HCT116 (cell line): ENCODE results near the gene IL1RAPL1. TPM values are rescaled to one million over a fixed set of nuclear protein-coding genes. Genes with fewer than 3 reads are reported as not detected.

ENCODE experiments used
- ATAC-seq: fragments of 200-7000 bp; cut with Tn5 transposase; 2 replicates; pipeline ENCODE4 v1.9.1; 2020; ENCODE audit warnings: mild to moderate bottlenecking, moderate library complexity
- BruUV-seq: library from RNA; stranded (reverse); fragments of 400-500 nt; replicated peaks from 2 replicates; lab custom pipeline; 2021; lab: Mats Ljungman, UMichigan
- CTCF ChIA-PET: fragments of 300-600 bp; sonication (Branson Sonifier 250); formaldehyde crosslinking; loops from one replicate; lab custom pipeline; 2021; ENCODE audit warnings: antibody characterized with exemption; lab: Charles Lee
- POLR2A ChIA-PET: fragments of 300-600, 350-600 bp; sonication (Branson Sonifier 250); formaldehyde crosslinking; loops from one replicate; lab custom pipeline; 2021; ENCODE audit warnings: antibody characterized with exemption; lab: Charles Lee
- RAD21 ChIA-PET, 2 experiments: fragments of 300-600 bp; sonication (Branson Sonifier 250); formaldehyde crosslinking; loops; one replicate each; lab custom pipeline; 2023; ENCODE audit warnings: low total read pairs in 2 of 2; ENCODE audit not compliant: uncharacterized antibody in 2 of 2, unreplicated experiment in 2 of 2, low non-redundant PET in 1 of 2; lab: Charles Lee
- DNase-seq: peaks from one replicate; pipeline ENCODE4 v3.0.0-alpha.2; 2010; ENCODE audit warnings: low read depth, low spot score
- H2AFZ ChIP-seq: fragments of 200-600 bp; shearing (Covaris generic), sonication (generic); 2 replicates; pipeline ENCODE4 v1.6.1; 2017; ENCODE audit warnings: low read depth, mixed run types, mixed read lengths, antibody characterized with exemption, low read length; ENCODE audit not compliant: poor library complexity, severe bottlenecking
- H3K27ac ChIP-seq: 2 replicates; pipeline ENCODE4 v1.5.1; 2012; ENCODE audit warnings: low read depth, low read length
- H3K27me3 ChIP-seq: fragments of 200-600 bp; sonication (generic); 2 replicates; pipeline ENCODE4 v1.6.1; 2016; ENCODE audit warnings: mixed run types, low read length, mixed read lengths; ENCODE audit not compliant: insufficient read depth
- H3K36me3 ChIP-seq, 2 experiments: fragments of 200-500 bp in 1 of 2; fragments of 200-600 bp in 1 of 2; sonication (Bioruptor generic) in 1 of 2; sonication (generic) in 1 of 2; 2 replicates each; pipeline versions ENCODE4 v1.5.1 to v1.6.1; 2014 to 2016; ENCODE audit warnings: low read length in 2 of 2, inconsistent platforms in 1 of 2, mixed read lengths in 1 of 2, mixed run types in 1 of 2; ENCODE audit not compliant: insufficient read depth in 2 of 2, control insufficient read depth in 1 of 2
- H3K4me1 ChIP-seq, 2 experiments: fragments of 200-600 bp in 1 of 2; sonication (generic) in 1 of 2; 2 replicates each; pipeline versions ENCODE4 v1.5.1 to v1.6.1; 2012 to 2017; ENCODE audit warnings: low read length in 2 of 2, inconsistent platforms in 1 of 2, mild to moderate bottlenecking in 1 of 2, mixed read lengths in 1 of 2, mixed run types in 1 of 2, moderate library complexity in 1 of 2; ENCODE audit not compliant: insufficient read depth in 2 of 2, control insufficient read depth in 1 of 2
- H3K4me2 ChIP-seq: fragments of 200-600 bp; sonication (generic); 2 replicates; pipeline ENCODE4 v1.6.1; 2017; ENCODE audit warnings: mixed run types, low read length, mixed read lengths
- H3K4me3 ChIP-seq, 2 experiments: fragments of 200-600 bp in 1 of 2; sonication (generic) in 1 of 2; replicated peaks in 1 of 2; 2 replicates each; pipeline ENCODE4 v1.5.1; 2011 to 2016; ENCODE audit warnings: low read length in 2 of 2, control low read depth in 1 of 2, low read depth in 1 of 2, mild to moderate bottlenecking in 1 of 2, mixed read lengths in 1 of 2, mixed run types in 1 of 2
- H3K79me2 ChIP-seq: fragments of 200-600 bp; sonication (generic); 2 replicates; pipeline ENCODE4 v1.6.1; 2017; ENCODE audit warnings: mild to moderate bottlenecking, mixed run types, low read length, moderate library complexity, mixed read lengths; ENCODE audit not compliant: insufficient read depth
- H3K9ac ChIP-seq: fragments of 200-600 bp; sonication (generic); 2 replicates; pipeline ENCODE4 v1.6.1; 2016; ENCODE audit warnings: low read length, mixed read lengths
- H3K9me2 ChIP-seq: fragments of 200-600 bp; sonication (generic), shearing (Covaris generic); 2 replicates; pipeline ENCODE4 v1.6.1; 2017; ENCODE audit warnings: mixed run types, mild to moderate bottlenecking, moderate library complexity; ENCODE audit not compliant: insufficient read depth
- H3K9me3 ChIP-seq, 2 experiments: fragments of 200-500 bp in 1 of 2; fragments of 200-600 bp in 1 of 2; sonication (Bioruptor generic) in 1 of 2; sonication (generic) in 1 of 2; 2 replicates each; pipeline ENCODE4 v1.6.1; 2014 to 2017; ENCODE audit warnings: low read length in 2 of 2, mixed read lengths in 2 of 2, inconsistent platforms in 1 of 2, low read depth in 1 of 2, mild to moderate bottlenecking in 1 of 2, mixed run types in 1 of 2, moderate library complexity in 1 of 2; ENCODE audit not compliant: control insufficient read depth in 1 of 2, insufficient read depth in 1 of 2
- H4K20me1 ChIP-seq: fragments of 200-600 bp; sonication (generic), shearing (Covaris generic); 2 replicates; pipeline ENCODE4 v1.6.1; 2017; ENCODE audit warnings: mixed run types, mild to moderate bottlenecking, moderate library complexity; ENCODE audit not compliant: insufficient read depth
- CBX3 ChIP-seq: IDR thresholded peaks from 2 replicates; pipeline ENCODE4 v1.6.1; 2012; ENCODE audit warnings: low read depth
- ELF1 ChIP-seq: IDR thresholded peaks from 2 replicates; pipeline ENCODE4 v1.6.1; 2012; ENCODE audit warnings: low read depth, borderline replicate concordance
- EZH2 ChIP-seq: fragments of 200-600 bp; sonication (generic); IDR thresholded peaks from 2 replicates; pipeline ENCODE4 v1.6.1; 2017; ENCODE audit warnings: antibody characterized with exemption, mixed run types
- EZH2phosphoT487 ChIP-seq: fragments of 200-600 bp; IDR thresholded peaks from 2 replicates; pipeline ENCODE4 v1.6.1; 2018; ENCODE audit warnings: antibody characterized with exemption, borderline replicate concordance
- JUND ChIP-seq: IDR thresholded peaks from 2 replicates; pipeline ENCODE4 v1.6.1; 2012
- POLR2A ChIP-seq: IDR thresholded peaks from 2 replicates; pipeline ENCODE4 v1.7.0; 2011; ENCODE audit warnings: borderline replicate concordance; ENCODE audit not compliant: insufficient read depth, insufficient read length; ENCODE audit errors: extremely low read depth
- RAD21 ChIP-seq: IDR thresholded peaks from 2 replicates; pipeline ENCODE4 v1.6.1; 2012; ENCODE audit warnings: low read depth, mild to moderate bottlenecking
- SP1 ChIP-seq: IDR thresholded peaks from 2 replicates; pipeline ENCODE4 v1.6.1; 2012; ENCODE audit warnings: low read depth
- TCF7L2 ChIP-seq: IDR thresholded peaks from 2 replicates; pipeline ENCODE4 v1.7.0; 2011; ENCODE audit warnings: borderline replicate concordance, inconsistent platforms; ENCODE audit not compliant: insufficient read depth, insufficient read length; ENCODE audit errors: extremely low read depth
- ZBTB33 ChIP-seq: IDR thresholded peaks from 2 replicates; pipeline ENCODE4 v1.6.1; 2011; ENCODE audit warnings: mild to moderate bottlenecking, low read length, moderate library complexity; ENCODE audit not compliant: insufficient replicate concordance; ENCODE audit errors: extremely low read depth
- ZFX ChIP-seq: fragments of 450-650 bp; IDR thresholded peaks from 2 replicates; pipeline ENCODE4 v1.6.1; 2017
- ZNF274 ChIP-seq: fragments of 200-500 bp; sonication (Bioruptor generic); IDR thresholded peaks from 2 replicates; pipeline ENCODE4 v1.6.1; 2014; ENCODE audit warnings: mild to moderate bottlenecking, low read depth, low read length, inconsistent platforms
- intact Hi-C: fragments of 100-400 bp; cut with micrococcal nuclease; formaldehyde crosslinking; loops from 2 replicates; pipeline ENCODE4 v1.10.0; 2022
- total RNA-seq: library from RNA; stranded (reverse); gene quantifications from one replicate; pipeline ENCODE4 v1.2.1, GENCODE V29; 2021; ENCODE audit not compliant: unreplicated experiment
- TF ChIP-seq, protein P1 (sequence below), 3 experiments: fragments of 200-600 bp in 1 of 3; sonication (generic) in 1 of 3; IDR thresholded peaks in 2 of 3; conservative IDR thresholded peaks in 1 of 3; 2 replicates each; pipeline ENCODE4 v1.5.1; 2012 to 2017; ENCODE audit warnings: low read depth in 2 of 3, low read length in 2 of 3, antibody characterized with exemption in 1 of 3, borderline replicate concordance in 1 of 3, control low read depth in 1 of 3, mild to moderate bottlenecking in 1 of 3, mixed read lengths in 1 of 3, mixed run types in 1 of 3, moderate library complexity in 1 of 3; ENCODE audit not compliant: insufficient read depth in 1 of 3
- TF ChIP-seq, protein P2 (sequence below): IDR thresholded peaks from 2 replicates; pipeline ENCODE4 v1.6.1; 2012

Gene IL1RAPL1
- total RNA-seq, 1 experiment from 2014 or later = 2.8 TPM

GRCh38 chrX:29487214-29487613 lies 900.0 kb downstream of the IL1RAPL1 start:
- Histone ChIP-seq H3K9me3 (no peaks in the 10 kb centered on the region), H3K79me2 (no peaks in the 10 kb centered on the region), H3K4me3 (no peak overlapping the region), H3K9me2 (no peaks in the 10 kb centered on the region), H3K4me1 (no peaks in the 10 kb centered on the region), H3K4me2 (no peak overlapping the region), H4K20me1 (no peaks in the 10 kb centered on the region), H3K27ac (no peak overlapping the region), H3K27me3 (no peaks in the 10 kb centered on the region), H3K36me3 (no peaks in the 10 kb centered on the region), H2AFZ (no peak overlapping the region), H3K9ac (no peak overlapping the region)
- CTCF ChIA-PET = interaction anchor here (0.9 kb wide), 1 partner anchor 9 kb away, joined by 4 read pairs; no protein-coding TSS in a partner anchor
- intact Hi-C loops = no loop called here
- ATAC-seq (no peak), DNase-seq (no peak)
- BruUV-seq = no TSS peak
- TF ChIP-seq ZFX (no peak), RAD21 (no peak), ZBTB33 (no peak), CBX3 (no peak), POLR2A (no peak), SP1 (no peak), EZH2phosphoT487 (no peak), ZNF274 (no peak), EZH2 (no peak), TCF7L2 (no peak), JUND (no peak), ELF1 (no peak)
- TF ChIP-seq, protein P1, sequence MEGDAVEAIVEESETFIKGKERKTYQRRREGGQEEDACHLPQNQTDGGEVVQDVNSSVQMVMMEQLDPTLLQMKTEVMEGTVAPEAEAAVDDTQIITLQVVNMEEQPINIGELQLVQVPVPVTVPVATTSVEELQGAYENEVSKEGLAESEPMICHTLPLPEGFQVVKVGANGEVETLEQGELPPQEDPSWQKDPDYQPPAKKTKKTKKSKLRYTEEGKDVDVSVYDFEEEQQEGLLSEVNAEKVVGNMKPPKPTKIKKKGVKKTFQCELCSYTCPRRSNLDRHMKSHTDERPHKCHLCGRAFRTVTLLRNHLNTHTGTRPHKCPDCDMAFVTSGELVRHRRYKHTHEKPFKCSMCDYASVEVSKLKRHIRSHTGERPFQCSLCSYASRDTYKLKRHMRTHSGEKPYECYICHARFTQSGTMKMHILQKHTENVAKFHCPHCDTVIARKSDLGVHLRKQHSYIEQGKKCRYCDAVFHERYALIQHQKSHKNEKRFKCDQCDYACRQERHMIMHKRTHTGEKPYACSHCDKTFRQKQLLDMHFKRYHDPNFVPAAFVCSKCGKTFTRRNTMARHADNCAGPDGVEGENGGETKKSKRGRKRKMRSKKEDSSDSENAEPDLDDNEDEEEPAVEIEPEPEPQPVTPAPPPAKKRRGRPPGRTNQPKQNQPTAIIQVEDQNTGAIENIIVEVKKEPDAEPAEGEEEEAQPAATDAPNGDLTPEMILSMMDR (IDR thresholded peaks at IDR 0.05 in 2 of 3, conservative IDR thresholded peaks at IDR 0.05 in 1 of 3; ENCODE audit: borderline replicate concordance in 1 of 3, insufficient read depth in 1 of 3, low read depth in 2 of 3, low read length in 2 of 3) = no peak
- TF ChIP-seq, protein P2, sequence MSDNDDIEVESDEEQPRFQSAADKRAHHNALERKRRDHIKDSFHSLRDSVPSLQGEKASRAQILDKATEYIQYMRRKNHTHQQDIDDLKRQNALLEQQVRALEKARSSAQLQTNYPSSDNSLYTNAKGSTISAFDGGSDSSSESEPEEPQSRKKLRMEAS = no peak
- POLR2A ChIA-PET = no interaction called here
- RAD21 ChIA-PET = no interaction called here
